Hematopoietic multipotent progenitor cell treated with erythropoietin and hydrocortisone succinate and interleukin-3 and kit ligand, for 17 days (in vitro differentiated cells): ENCODE measurements around the gene AP4S1.
"Not testable (repeated sequence)": the region's sequence is repeated elsewhere in the genome, so short reads cannot be mapped to it uniquely, and the experiment has no call there.

Experiments used
- DNase-seq: peaks from one replicate; pipeline ENCODE4 v3.0.0-alpha.2; 2015; ENCODE audit warnings: low spot score

AP4S1 gene

DNA sequence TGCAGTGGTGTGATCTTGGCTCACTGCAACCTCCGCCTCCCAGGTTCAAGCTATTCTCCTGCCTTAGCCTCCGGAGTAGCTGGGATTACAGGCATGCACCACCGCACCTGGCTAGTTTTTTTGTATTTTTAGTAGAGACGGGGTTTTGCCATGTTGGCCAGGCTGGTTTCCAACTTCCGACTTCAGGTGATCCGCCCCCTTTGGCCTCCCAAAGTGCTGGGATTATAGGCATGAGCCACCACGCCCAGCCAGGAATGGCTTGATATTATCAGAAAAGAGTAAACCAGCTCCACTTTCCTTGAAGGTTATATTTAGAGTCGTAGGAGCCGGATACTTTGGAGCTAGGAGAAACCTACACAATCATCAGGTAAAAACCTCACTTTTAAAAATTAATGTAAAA, 61.0 kb downstream of the AP4S1 start:
- not testable (repeated sequence) for DNase-seq

DNA sequence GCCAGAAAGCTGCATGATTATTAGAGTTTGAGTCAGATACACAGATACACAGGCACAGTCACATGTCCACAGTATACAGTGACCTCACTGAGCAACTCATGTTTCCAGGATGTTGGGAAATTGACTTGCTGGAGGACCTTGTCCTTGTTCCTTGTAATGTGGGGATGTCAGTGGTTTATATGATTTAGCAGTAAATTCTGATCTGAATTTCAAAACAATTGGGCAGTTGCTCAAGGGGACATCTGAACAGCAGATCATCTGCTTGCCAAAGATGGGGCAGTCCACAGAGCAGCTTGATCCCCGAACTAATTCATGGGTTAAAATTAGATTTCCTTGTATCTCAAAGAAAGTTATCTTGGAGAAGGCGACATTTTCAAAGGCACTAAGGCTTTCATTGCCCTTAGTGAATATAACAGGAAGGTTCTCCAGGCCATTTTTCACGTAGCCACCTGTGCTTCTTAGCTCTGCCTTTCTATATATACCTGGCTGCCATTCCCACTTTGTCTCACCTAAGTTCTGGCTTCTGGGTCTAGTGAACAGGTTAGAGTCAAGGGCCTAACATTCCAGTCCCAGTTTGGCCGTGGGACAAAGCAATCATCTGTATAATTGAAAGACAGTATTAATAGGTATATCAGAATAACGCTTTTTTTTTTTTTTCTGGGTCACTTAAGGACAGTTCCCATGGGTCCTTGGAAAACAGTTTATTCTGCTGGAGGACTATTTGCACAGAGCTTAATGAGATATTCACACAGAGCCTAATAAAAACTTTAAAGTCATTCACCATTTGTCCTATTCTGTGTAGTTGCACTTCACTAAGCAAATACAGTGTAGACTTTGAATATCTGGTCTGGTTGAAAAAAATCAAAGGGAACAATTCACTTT, 65.7 kb downstream of the AP4S1 start:
- DNase-seq, result no peak

DNA sequence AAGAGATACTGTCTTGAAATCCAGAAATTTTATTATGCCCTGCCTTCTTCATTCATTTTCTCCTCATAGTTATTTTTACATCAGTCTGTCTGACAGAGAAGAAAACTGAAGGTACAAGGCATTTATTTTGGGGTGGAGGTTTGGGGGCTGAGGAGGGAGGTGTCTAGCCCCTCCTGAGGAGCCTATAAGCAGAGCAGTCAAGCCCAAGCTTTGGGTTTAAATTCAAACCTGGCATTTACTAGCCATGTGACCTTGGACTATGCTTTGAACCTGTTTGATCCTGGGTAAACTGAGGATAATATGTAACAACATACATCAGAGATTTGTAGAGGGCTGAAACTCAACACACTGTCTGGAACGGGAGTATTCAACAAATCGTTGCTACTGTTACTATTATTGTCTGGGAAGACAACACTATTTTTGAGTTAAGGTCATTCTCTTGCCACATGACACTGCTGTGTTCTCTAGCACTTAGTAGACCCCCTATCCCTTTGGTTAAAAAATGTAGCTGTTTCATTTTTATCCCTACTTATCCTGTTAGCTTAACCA, 66.8 kb downstream of the AP4S1 start:
- DNase-seq, result no peak

DNA sequence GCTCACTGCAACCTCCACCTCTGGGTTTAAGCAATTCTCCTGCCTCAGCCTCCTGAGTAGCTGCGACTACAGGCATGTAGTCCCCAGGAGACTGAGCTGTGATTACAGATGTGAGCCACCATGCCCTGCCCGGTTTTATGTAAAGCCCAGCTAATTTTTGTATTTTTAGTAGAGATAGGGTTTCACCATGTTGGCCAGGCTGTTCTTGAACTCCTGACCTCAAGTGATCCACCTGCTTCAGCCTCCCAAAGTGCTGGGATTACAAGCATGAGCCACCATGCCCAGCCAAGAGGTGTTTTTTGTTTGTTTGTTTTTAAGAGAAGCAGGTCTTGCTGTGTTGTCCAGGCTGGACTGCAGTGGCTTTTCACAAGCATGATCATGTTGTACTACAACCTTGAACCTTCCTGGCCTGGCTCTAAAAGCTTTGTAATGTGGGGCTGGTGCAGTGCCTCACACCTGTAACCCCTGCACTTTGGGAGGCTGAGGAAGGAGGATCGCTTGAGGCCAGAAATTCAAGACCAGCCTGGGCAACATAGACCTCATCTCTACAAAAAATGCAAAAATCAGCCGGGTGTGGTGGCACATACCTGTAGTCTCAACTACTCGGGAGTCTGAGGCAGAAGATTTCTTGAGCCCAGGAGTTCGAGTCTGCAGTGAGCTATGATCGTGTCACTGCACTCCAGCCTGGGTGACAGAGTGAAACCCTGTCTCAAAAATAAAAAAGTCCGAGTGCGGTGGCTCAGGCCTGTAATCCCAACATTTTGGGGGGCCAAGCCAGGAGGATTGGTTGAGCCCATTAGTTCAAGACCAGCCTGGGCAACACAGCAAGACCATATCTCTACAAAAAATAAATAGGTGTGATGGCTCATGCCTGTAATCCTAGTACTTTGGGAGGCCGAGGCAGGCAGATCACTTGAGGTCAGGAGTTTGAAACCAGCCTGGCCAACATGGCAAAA, 68.7 kb downstream of the AP4S1 start:
- DNase-seq, result not testable (repeated sequence)

DNA sequence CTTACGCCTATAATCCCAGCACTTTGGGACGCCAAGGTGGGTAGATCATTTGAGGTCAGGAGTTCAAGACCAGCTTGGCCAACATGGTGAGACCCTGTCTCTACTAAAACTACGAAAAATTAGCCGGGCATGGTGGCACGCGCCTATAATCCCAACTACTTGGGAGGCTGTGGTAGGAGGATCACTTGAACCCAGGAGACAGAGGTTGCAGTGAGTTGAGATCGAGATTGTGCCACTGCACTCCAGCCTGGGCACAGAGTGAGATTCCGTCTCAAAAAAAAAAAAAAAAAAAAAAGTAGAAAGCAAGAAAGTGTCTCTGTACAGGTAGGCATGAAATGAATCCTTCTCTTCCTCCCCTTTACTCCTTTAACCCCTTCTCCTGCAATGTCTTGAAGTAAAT, 70.4 kb downstream of the AP4S1 start:
- not testable (repeated sequence) for DNase-seq

DNA sequence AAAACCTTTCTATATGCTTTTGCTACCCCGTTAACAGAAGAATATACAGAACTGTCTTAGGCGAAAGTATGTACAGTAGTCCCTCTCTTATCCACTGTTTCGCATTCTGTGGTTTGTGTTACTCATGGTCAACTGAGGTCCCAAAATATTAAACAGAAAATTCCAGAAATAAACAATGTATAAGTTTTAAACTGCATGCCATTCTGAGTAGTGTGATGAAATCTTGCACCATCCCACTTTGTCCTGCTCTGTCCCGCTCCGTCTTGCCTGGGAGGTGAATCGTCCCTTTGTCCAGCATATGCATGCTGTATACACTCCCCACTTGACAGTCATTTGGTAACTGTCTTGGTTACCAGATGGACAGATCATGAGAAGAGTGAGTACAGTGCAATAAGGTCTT, 70.8 kb downstream of the AP4S1 start:
- DNase-seq, result no peak

DNA sequence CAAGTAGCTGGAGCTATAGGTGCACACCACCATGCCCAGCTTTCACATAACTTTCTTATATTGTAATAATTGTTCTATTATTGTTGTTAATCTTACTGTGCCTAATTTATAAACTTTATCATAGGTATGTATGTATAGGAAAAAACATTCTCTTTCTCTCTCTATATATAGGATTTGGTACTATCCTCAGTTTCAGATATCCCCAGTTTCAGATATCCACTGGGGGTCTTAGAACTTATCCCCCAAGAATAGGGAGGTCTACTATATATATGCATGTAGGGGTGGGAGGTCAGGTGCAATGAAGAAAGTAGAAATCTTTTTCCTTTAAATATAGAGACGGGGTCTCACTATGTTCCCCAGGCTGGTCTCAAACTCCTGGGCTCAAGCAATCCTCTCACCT, 71.6 kb downstream of the AP4S1 start:
- no peak for DNase-seq

DNA sequence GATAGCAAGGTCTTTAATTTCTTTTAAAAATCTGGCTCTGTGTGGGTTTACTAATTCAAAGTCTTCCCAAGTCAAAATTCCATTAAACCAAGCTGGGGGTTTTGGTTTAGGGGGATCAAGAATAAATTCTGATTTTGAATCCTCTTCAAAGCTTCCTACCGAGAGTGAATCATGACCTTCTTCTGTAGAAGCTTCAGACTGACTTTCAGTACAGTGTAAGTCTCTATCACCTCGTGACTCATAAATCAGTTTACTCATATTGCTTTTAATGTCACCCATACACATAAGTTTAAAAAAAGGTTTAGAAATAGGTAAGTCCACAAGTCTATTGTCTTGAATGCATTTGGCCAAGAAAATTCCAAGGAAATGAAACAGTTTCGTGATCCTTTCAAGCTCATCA, 81.3 kb downstream of the AP4S1 start:
- no peak for DNase-seq

DNA sequence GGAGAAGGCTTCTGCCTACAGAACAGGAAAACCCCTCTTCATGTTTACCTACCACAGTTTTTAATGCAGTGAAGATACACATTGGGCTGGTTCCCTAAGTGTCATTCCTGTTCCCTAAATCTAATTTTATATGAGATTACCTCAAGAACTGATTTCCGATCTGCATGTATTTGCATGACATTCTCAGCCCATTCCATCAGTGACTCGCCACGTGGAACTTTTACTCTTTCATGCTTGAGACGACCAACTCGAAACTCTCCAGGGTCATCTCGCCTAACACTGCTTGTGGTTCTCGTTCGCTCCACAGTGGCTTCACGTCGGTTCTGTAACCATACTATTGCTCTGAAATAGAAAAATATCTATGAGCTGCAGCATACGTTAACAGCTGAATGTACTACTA, 83.8 kb downstream of the AP4S1 start:
- no peak for DNase-seq

DNA sequence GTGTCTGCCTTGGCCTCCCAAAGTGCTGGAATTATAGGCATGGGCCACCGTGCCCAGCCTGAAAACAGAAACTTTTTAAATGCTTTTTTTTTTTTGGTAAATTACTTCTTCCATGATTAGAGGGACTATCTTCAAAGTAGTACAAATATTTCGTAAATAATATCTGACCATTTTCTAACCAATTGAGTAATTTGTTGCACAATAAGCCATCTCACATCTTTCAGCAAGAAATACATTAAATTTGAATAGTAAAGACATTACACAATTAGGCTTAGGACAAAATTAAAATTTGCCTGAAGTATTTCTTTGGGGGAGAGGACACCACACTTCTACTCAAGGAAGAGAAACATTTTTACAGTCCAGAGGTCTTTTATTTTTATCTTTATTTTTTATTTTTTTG, 85.4 kb downstream of the AP4S1 start:
- no peak for DNase-seq

DNA sequence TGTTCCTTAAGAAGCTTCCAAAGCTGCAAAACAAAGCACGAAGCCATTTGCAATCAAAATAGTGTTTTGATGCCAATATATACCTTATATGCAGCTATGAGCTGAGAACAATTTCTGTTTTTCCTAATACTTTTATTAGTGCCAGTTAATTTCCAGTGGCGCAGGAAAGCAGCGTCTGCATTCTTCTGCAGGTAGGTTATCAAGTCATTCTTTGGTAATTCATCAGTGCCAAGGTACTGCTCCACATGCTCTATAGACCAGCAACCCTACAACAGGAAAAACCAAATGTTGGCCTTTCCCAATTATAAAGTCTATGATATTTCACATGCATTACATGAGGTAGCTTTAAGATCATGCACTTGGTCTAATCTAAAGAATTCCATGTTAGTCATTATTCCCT, 88.3 kb downstream of the AP4S1 start:
- no peak for DNase-seq

DNA sequence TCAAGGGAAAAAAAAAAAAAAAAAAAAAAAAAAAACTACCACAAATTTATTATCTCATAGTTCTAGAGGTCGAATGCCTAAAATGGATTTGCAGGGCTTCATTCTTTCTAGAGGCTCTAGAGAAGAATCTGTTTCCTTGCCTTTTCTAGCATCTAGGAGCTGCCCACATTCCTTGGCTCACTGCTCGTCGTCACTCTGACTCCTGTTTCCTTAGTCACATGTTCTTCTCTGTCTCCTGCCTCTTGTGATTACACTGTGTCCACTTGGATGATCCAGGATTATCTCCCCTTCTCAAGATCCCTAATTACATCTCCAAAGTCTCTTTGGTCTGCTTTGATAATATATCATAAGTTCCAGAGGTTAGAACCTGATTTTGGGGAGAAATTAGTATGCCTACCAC, 93.4 kb downstream of the AP4S1 start:
- DNase-seq, result no peak

DNA sequence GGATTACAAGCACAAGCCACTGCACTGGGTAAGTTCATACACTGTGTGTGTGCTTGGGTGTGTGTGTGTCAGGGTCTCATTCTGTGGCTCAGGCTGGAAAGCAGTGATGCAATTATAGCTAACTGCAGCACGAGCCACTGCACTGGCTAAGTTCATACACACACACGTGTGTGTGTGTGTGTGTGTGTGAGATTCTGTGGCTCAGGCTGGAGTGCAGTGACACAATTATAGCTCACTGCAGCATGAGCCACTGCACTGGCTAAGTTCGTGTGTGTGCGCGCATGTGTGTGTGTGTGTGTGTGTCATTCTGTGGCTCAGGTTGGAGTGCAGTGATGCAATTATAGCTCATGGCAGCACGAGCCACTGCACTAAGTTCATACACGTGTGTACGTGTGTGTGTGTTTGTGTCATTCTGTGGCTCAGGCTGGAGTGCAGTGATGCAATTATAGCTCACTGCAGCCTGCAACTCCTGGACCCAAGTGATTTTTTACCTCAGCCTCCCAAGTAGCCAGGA, 96.7 kb downstream of the AP4S1 start:
- no peak for DNase-seq

DNA sequence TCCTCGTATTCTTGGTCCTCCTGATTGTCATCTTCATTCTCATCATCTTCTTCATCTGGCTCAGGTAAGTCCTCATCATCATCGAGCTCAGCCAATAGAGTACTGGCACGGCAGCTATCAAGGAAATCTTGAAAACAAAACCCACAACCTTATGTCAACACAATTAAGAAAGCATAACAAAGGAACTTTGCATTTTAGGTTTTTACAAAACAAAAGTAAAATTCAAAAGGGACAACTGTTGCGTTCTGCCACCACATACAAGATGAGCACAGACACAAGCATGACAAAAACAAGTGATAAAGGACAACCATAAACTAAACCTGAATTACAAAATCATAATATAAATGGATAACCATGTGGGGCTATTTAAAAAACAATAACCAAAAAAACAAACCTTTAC, 97.5 kb downstream of the AP4S1 start:
- no peak for DNase-seq

DNA sequence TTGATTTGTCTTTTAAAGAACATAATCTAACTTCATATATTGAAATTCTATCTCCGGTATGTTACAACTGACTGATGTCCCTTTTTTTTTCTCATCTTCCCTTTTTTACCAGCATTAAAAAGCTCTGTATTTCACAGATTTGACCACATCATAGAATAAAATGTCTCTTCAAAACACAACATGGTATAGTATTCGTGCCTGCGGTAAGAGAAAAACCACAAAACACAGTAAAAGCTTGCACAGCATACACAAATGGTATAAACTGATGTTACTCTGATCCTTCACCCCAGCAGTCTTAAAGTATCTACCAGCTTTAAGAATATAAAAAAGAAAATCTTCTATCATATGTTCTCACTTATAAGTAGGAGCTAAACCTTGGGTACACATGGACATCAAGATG, 98.7 kb downstream of the AP4S1 start:
- no peak for DNase-seq

DNA sequence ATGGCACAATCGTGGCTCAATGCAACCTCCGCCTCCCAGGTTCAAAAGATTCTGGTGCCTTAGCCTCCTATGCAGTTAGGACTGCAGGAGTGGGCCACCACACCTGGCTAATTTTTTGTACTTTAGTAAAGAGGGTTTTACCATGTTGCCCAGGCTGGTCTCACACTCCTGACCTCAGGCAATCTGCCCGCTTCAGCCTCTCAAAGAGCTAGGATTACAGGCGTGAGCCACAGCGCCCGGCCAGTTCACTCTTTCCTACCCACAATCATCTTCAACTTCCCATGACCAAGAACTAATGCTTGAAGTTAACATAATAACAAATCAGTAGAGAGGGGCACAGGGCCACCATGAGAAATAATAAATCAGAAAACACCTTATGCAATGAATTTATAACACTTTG, 99.8 kb downstream of the AP4S1 start:
- no peak for DNase-seq

DNA sequence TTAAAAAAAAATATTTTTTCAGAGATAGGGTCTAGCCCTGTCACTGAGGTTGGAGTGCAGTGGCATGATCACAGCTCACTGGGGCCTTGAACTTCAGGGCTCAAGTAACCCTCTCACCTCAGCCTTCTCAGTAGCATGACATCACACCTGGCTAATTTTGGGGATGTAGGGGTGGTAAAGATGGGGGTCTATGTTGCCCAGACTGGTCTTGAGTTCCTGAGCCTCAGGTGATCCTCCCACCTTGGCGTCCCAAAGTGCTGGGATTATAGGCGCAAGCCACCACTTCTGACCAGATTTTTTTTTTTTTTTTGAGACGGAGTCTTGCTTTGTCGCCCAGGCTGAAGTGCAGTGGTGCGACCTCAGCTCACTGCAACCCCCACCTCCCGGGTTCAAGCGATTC, 101.2 kb downstream of the AP4S1 start:
- DNase-seq, result no peak

DNA sequence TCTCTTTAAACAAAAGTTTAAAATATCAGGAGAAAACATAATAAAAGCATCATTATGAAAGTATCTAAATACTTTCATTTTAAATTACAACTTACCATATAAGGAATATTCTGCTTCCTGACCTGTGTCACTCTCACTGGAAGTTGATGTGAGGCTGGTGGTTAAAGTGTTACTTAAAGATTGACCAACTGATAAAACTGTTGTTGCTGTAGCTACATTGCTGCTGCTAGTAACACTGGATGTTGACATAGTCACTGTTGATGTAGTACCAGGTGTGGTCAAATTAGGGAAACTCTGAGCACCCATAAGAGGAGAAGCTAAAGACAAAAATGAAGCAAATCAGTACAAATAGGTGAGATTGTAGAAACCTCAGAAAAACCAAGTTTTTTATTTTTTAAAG, 102.2 kb downstream of the AP4S1 start:
- DNase-seq, result no peak

DNA sequence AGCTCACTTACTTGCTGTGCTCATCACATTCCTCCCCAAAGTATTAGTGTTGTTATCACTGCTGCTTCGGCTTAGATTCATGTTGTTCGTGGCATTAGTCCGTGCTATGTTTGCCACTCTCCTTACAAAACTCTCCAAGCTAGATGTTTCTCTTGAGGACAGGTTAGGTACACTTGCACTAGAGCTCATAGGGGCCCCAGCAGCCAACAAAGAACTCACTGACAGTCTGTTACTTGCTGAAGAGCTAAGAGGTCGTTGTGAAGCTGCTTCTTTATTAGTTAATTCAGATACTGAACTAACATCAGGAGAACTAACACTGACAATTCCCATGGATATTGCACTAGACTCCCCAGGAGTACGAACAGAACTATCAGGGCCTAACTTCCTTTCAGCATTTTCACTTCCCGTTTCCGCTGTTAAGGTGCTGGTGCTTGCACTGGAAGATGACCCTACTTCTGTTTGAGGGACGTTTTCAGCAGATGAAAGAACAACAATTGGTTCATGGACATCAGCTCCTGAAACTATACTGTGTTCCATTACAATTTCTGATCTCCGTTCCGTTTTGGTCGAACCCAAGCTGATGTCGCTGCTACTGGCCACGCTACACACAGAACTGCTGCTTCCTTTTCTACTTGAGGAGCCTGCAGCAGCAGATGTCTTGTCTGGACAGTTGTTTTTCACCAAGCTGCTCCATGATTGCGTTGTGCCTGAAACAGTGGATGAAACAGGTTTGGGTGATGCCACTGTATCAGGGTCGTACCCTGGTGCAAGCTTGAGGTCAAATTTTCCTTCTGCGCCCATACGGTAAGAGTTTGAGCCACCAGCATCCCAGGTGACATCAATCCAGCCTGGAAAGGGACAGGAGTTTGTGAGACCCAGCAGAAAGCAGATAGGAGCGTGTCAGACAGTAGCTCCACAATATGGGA, 103.4 kb downstream of the AP4S1 start:
- no peak for DNase-seq

DNA sequence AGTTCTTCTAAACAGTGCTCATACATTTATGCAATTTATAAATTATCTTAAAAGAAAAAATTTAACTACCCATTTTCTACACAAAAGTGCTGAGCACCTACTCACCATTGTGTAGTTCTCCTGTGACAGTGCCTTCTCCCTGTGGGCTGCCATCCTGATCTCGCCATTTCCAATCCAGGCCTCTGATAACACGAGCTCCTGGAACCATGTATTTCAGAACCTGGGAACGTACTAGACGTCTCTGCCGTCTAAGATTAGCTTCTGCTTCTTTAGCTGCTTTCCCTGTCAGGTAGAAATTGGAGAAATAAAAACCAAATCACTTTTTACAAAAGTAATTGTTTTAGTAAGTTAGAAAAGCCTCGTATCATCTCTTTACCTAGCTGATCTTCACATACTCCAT, 107.7 kb downstream of the AP4S1 start:
- no peak for DNase-seq

DNA sequence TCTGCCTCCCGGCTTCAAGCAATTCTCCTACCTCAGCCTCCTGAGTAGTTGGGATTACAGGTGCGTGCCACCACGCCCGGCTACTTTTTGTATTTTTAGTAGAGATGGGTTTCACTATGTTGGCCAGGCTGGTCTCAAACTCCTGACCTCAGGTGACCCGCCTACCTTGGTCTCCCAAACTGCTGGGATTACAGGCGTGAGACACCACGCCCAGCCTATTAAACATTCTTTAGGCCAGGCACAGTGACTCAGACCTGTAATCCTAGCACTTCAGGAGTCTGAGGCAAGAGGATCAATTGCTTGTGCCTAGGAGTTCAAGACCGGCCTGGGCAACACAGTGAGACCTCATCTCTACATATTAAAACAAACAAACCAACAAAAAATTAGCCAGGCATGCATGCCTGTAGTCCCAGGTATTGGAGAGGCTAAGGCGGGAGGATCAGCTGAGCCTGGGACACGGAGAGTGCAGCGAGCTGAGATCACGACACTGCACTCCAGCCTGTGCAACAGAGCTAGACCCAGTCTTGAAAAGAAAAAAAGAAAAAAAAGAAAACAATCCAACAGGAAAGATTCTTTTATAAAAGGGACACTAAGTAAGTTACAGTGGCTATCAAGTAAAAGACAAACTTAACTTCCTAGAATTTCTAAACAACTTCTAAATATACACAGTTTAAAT, 111.9 kb downstream of the AP4S1 start:
- no peak for DNase-seq
